GM18498 (cell line): Measurements from ENCODE around the gene CRHBP.

Experiments
- ATAC-seq: cut with Tn5 transposase; IDR thresholded peaks from one replicate; pipeline ENCODE4 v1.9.1; 2021; ENCODE audit warnings: mild to moderate bottlenecking, moderate library complexity; ENCODE audit not compliant: unreplicated experiment

The CRHBP gene

DNA sequence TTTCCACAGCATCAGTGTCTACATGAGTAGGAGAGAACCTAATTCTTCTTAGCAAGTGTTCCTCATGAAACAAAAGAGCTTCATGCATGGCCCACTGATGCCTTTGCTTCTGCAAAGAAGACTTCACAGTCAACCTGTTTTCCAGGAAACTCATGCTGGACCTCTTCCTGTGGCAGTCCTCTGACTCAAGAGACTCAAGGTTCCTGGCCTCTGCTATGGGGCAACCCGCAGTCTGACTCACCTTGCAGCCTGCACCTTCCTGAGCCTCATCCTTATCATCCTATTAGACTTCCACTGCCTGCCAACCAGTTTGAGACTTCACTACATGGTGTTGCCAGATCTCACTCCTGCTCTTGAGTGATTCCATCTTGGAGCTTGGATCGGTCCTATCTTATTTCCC lies 59.8 kb downstream of the CRHBP start:
- ATAC-seq: no peak

DNA sequence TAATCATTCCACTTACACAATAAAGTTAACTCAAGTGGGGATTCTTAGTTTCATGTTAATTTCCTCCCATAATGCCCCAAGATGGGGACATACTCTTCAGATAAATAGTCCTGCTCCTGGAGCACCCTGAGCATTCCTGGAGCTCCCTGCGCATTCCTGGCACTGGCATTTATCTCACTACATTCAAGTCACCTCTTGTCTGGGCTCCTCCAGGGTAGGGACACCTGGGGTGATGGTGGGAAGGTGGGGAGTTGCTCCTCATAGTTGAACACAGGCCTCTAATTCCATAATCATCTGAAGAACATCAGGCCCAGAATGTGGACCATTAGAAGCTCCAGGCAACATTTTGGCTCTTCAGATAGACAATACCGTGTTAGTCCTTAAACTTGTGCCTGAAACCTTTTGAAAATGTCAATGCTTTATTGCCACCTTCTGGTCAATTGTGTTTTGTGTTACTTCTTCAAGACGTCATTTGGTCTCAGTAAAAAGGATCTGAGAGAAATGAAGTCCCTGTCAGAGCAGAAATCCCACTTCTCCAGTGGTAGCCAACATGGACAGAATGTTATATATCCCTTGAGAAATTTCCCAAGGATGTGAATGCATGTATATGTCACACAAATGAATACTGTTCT lies 63.2 kb downstream of the CRHBP start:
- no peak for ATAC-seq

DNA sequence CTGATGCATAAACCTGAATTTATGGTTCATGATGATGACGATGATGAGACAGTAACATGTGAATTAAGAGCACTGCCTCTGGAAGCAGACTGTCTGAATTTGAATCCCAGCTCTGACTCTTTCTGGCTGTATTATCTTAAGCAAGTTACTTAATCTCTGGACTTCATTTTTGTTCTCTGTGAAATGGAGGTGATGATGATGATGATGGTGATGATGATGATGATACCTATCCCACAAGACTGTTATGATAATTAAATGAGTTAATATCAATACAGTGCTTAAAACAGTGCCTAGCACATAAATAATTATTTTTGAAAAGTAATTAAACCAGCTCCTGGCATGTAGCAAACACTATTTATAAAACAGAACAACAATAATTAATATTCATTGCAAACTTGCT lies 64.1 kb downstream of the CRHBP start:
- ATAC-seq: no peak

DNA sequence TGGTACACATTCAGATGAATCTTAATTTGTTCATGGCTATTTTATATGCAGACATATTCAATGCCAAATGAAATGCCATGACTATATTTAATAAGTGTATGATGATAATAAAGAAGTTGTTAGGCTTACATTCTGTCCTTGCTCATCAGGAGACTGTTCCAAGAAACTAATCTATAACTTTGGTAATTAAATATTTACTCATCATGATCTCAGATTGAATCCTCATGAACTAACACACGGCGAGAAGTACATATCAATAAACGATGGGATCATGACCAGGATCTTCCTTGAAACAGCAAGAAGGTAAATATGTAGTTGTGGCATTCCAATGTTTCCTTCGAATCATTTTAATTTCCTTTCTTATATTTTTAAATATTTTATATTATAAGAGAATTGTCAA lies 64.8 kb downstream of the CRHBP start:
- ATAC-seq: no peak
